HUES48 (cell line): ENCODE data around the gene RAB3IL1.
"Not testable (repeated sequence)": the region's sequence is repeated elsewhere in the genome, so short reads cannot be mapped to it uniquely, and the experiment has no call there.

Experiments used
- H3K27ac ChIP-seq: one replicate; pipeline ENCODE4 v1.7.0; 2013; ENCODE audit warnings: low read depth, low read length, inconsistent platforms
- H3K27me3 ChIP-seq: 2 replicates; pipeline ENCODE4 v1.6.1; 2013; ENCODE audit warnings: mild to moderate bottlenecking, low read length; ENCODE audit not compliant: control insufficient read depth, insufficient read depth
- H3K36me3 ChIP-seq: 2 replicates; pipeline ENCODE4 v1.6.1; 2013; ENCODE audit warnings: low read length; ENCODE audit not compliant: control insufficient read depth, insufficient read depth
- H3K4me1 ChIP-seq: 2 replicates; pipeline ENCODE4 v1.6.1; 2013; ENCODE audit warnings: mild to moderate bottlenecking, low read length; ENCODE audit not compliant: control insufficient read depth, insufficient read depth
- H3K4me3 ChIP-seq: 2 replicates; pipeline ENCODE4 v1.5.1; 2013; ENCODE audit warnings: mild to moderate bottlenecking, low read depth, low read length
- H3K9ac ChIP-seq: 2 replicates; pipeline ENCODE4 v1.6.1; 2013; ENCODE audit warnings: mild to moderate bottlenecking, low read depth, low read length, moderate library complexity
- H3K9me3 ChIP-seq: 2 replicates; pipeline ENCODE4 v1.6.1; 2013; ENCODE audit warnings: low read length; ENCODE audit not compliant: control insufficient read depth, insufficient read depth

Gene RAB3IL1

GRCh38 chr11:61917334-61918109, at the start of gene RAB3IL1:
Gene RAB3IL1, minus strand, starts transcription at chr11:61917566. Its CDS starts 199 bp downstream, at chr11:61917367.
- Histone ChIP-seq H3K4me1 (peaks cover under 1% of the 10 kb centered on the region; the same call in 1 of the 2 replicates), H3K9ac (no peak within 1 kb of the TSS; the same call in 1 of the 2 replicates), H3K27me3 (peaks cover 23% of the 10 kb centered on the region), H3K27ac (no peak within 1 kb of the TSS), H3K4me3 (peak within 1 kb of the TSS; percentile 69), H3K9me3 (no peaks in the 10 kb centered on the region), H3K36me3 (no peaks in the 10 kb centered on the region)

DNA sequence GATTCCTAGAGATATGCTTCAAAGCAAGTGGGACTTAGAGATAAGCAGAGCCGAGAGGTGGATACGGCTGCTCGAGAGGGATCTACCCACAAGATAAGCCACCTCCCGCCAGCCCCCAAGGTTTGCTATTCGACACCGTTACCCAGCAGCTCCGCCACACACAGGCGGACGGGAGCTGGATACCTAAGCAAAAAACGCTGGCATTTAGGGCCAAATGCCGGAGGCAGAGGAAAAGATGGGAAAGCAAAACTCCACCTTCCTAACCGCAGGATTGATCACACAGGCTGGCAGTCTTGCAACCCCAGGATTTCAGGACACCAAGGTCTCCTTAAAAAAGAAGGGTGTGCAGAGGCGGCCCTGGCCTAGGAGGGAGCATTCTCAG, 49.4 kb upstream of the RAB3IL1 start:
- peak overlapping the region; percentile 88 for H3K27ac ChIP-seq
- H3K4me1 ChIP-seq = peaks cover 16% of the 10 kb centered on the region
- H3K9ac ChIP-seq = peak overlapping the region; percentile 89
- no peaks in the 10 kb centered on the region for H3K9me3 ChIP-seq
- H3K36me3 ChIP-seq = peaks cover 33% of the 10 kb centered on the region
- no peaks in the 10 kb centered on the region for H3K27me3 ChIP-seq
- peak overlapping the region; percentile 100 for H3K4me3 ChIP-seq

DNA sequence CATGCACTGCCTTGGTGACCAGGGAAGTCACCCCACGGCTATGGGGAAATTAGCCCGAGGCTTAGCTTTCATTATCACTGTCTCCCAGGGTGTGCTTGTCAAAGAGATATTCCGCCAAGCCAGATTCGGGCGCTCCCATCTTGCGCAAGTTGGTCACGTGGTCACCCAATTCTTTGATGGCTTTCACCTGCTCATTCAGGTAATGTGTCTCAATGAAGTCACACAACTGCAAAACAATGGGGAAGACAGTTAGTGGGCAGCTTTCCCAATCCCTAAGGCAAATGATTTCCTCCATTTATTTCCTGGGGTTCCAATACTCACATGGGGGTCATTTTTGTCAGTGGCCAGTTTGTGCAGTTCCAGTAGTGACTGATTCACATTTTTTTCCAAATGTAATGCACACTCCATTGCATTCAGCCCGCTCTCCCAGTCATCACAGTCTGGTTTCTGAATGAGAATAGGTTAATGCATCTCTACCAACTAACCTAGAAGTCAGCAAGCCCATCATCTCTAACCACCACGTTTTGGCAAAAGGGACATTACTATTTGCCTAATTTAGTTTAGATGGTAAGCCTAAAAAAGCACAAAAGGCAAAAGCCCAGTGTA, 47.4 kb upstream of the RAB3IL1 start:
- not testable (repeated sequence) for H3K4me1 ChIP-seq, H3K9ac ChIP-seq, H3K27ac ChIP-seq, H3K27me3 ChIP-seq, H3K9me3 ChIP-seq
- Histone ChIP-seq H3K36me3 (peaks cover 33% of the 10 kb centered on the region), H3K4me3 (peak overlapping the region; percentile 100; the same call in 1 of the 2 replicates)

GRCh38 chr11:61964058-61964665, 46.8 kb upstream of the RAB3IL1 start:
- peaks cover 9% of the 10 kb centered on the region; the same call in 1 of the 2 replicates for H3K4me1 ChIP-seq
- H3K36me3 ChIP-seq = peaks cover 33% of the 10 kb centered on the region
- no peak overlapping the region for H3K4me3 ChIP-seq
- no peak overlapping the region for H3K27ac ChIP-seq
- no peaks in the 10 kb centered on the region for H3K9me3 ChIP-seq
- no peak overlapping the region for H3K9ac ChIP-seq
- no peaks in the 10 kb centered on the region for H3K27me3 ChIP-seq

DNA sequence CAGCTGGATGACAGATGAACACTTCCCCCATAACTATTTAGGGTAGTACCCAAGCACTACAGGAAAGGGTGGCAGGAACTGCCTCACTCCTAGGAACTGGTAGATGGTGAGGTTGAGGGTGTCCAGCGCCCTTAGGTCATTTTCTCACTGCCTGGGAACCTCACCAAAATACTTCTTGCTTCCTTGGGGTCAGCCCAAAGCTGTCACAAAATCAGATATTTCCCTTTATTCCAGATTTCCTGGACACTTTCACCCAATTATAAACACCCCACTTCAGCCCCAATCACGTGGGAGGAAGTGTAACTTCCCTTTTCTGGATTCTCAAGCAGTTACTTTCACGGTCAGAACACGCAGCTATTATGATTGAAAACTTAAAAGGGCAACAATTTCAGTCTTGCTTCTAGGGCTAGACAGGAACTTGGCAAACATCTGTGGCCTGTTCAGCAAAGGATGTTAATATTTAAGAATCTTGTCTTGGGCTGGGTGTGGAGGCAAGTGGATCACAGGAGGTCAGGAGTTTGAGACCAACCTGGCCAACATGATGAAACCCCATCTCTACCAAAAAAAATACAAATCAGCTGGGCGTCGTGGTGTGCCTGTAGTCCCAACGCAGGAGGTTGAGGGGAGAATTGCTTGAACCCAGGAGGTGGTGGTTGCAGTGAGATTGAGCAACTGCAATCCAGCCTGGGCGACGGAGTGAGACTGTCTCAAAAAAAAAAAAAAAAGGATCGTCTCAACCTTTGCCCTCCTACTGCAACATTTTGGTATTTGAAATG, 46.1 kb upstream of the RAB3IL1 start:
- Histone ChIP-seq H3K9me3 (no peaks in the 10 kb centered on the region), H3K27ac (no peak overlapping the region), H3K4me1 (peaks cover 3% of the 10 kb centered on the region; the same call in 1 of the 2 replicates), H3K27me3 (no peaks in the 10 kb centered on the region), H3K9ac (no peak overlapping the region), H3K36me3 (peaks cover 33% of the 10 kb centered on the region), H3K4me3 (no peak overlapping the region)

DNA sequence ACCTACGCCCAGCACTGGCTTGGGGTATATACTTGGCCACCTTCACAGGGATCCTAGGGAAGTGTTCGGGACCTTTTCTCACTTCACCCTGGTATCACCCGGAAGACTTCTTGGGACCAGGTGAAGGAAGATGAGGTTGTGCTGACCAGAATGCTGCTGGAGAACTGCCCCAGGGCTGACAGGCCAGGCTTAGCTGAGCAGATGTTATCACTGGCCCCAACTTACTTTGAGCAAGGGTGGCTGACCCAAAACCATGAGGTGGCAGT, 45.6 kb upstream of the RAB3IL1 start:
- H3K9me3 ChIP-seq = no peaks in the 10 kb centered on the region
- H3K9ac ChIP-seq = no peak overlapping the region
- H3K4me3 ChIP-seq = no peak overlapping the region
- peaks cover 33% of the 10 kb centered on the region for H3K36me3 ChIP-seq
- H3K27me3 ChIP-seq = no peaks in the 10 kb centered on the region
- H3K4me1 ChIP-seq = no peaks in the 10 kb centered on the region
- H3K27ac ChIP-seq = no peak overlapping the region

- Histone ChIP-seq H3K9ac (no peak overlapping the region), H3K4me3 (no peak overlapping the region), H3K27me3 (no peaks in the 10 kb centered on the region), H3K4me1 (no peaks in the 10 kb centered on the region), H3K27ac (no peak overlapping the region), H3K36me3 (peaks cover 33% of the 10 kb centered on the region), H3K9me3 (no peaks in the 10 kb centered on the region)
These were observed 45.0 kb upstream of the RAB3IL1 start for GRCh38 chr11:61962213-61963015.

- H3K27me3 ChIP-seq = peaks cover 2% of the 10 kb centered on the region; the same call in 1 of the 2 replicates
- no peaks in the 10 kb centered on the region for H3K9me3 ChIP-seq
- no peak overlapping the region for H3K4me3 ChIP-seq
- H3K9ac ChIP-seq = no peak overlapping the region
- peaks cover 33% of the 10 kb centered on the region for H3K36me3 ChIP-seq
- H3K4me1 ChIP-seq = no peaks in the 10 kb centered on the region
- H3K27ac ChIP-seq = no peak overlapping the region
These were observed 44.3 kb upstream of the RAB3IL1 start for GRCh38 chr11:61961570-61962212.

- no peak overlapping the region for H3K9ac ChIP-seq
- no peak overlapping the region for H3K4me3 ChIP-seq
- H3K4me1 ChIP-seq = no peaks in the 10 kb centered on the region
- no peaks in the 10 kb centered on the region for H3K9me3 ChIP-seq
- H3K27ac ChIP-seq = no peak overlapping the region
- H3K27me3 ChIP-seq = peaks cover 10% of the 10 kb centered on the region
- peaks cover 25% of the 10 kb centered on the region for H3K36me3 ChIP-seq
These were observed 43.2 kb upstream of the RAB3IL1 start for GRCh38 chr11:61960532-61960931.

- no peak overlapping the region for H3K27ac ChIP-seq
- H3K9me3 ChIP-seq = no peaks in the 10 kb centered on the region
- peaks cover 17% of the 10 kb centered on the region for H3K36me3 ChIP-seq
- H3K4me1 ChIP-seq = no peaks in the 10 kb centered on the region; the same call in 1 of the 2 replicates
- no peak overlapping the region for H3K4me3 ChIP-seq
- peaks cover 13% of the 10 kb centered on the region for H3K27me3 ChIP-seq
- H3K9ac ChIP-seq = no peak overlapping the region
These were observed 42.3 kb upstream of the RAB3IL1 start for GRCh38 chr11:61959678-61960077.
